Measurements from ENCODE around the gene NCDN.

NCDN gene

DNA sequence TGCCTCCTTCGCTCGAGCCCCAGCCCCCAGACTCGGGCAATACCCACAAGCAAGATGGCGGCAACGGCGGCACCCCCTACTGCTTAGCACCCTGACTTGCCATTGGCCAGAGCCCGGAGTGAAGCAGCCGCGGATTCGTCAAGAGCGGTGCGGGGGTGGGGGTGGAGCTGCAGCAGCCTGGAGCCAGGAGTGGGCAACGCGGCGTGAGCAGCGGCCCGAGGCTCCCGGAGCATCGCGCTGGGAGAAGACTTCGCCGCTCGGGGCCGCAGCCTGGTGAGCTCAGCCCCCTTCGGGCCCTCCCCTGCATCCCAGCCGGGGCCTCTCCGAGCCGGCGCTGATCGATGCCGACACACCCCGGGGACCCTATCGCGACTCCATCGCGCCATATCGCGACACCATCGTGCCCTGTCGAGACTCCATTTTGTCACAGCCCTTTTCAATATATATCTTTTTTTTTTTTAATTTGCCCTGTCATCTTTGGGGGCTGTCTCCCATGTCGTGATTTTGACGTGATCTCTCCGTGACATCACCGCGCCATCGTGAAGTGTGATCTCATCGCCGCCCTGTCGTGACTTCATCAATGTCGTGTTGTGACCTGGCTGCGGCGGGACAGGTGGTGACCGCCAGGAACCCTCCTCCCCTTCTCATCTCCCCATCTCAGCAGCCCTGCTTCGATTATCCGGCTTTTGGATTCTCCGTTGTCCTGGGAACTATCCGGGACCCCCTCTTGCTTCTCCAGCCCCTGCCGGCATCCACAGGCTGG, at the start of gene NCDN:
NCDN (plus strand) TSS at position 189 of the 763 bp plus-strand sequence; CDS start at position 581, 392 bp downstream.
- peak; percentile 98 for DNase-seq

- DNase-seq: no peak
These were observed 49.7 kb upstream of the NCDN start for GRCh38 chr1:35507947-35508346.

GRCh38 chr1:35509558-35509957, 48.0 kb upstream of the NCDN start:
- no peak for DNase-seq

DNA sequence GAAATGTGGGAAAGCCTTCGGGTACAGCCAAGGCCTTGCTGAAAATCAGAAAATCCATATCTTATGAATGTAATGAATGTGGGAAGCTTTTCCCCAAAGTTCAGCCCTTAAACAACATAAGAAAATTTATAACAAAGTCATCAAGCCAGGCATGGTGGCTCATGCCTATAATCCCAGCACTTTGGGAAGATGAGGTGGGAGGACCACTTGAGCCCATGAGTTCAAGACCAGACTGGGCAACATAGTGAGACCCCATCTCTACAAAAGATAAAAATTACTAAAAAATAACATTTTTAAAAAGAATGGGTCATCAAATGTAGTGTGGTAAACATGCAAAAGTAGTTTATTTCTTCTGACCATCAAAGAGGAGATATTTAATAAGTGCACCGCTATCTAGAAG, 46.3 kb upstream of the NCDN start:
- no peak for DNase-seq

GRCh38 chr1:35518183-35518582, 39.4 kb upstream of the NCDN start:
- DNase-seq: no peak

- no peak for DNase-seq
These were observed 38.2 kb upstream of the NCDN start for GRCh38 chr1:35519432-35519831.

GRCh38 chr1:35524106-35524505, 33.5 kb upstream of the NCDN start:
- DNase-seq: no peak

DNA sequence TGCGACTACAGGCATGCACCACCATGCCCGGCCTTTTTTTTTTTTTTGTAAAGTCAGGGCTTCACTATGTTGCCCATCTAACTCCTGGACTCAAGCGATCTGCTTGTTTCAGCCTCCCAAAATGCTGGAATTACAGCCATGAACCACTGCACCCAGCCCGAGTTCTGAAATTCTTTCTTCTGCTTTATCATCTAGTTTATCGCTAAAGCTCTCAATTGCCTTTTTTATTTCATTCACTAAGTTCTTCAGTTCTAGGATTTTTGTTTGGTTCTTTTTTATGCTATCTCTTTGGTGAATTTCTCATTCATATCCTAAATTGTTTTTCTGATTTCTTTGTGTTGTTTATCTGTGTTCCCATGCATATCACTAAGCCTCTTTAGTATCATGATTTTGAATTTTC, 27.4 kb upstream of the NCDN start:
- no peak for DNase-seq

DNA sequence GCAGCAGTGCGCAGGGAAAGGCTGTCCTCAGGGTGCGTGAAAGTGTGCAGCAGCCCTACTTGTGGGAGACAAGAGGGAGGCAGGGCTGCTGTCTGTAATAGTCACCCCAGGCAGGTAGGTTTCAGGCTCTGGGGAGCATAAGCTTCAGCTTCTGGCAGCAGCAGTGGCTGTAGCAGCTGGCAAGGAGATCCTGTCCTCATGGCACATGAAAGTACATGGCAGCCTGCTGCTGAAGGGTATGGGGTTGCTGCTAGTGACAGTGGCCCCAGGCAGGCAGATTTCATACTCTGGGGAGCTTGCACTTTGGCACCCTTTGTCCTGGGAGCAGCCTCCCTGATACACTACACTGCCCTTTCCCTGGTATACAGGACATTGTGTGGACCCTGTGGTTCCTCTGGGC, 26.7 kb upstream of the NCDN start:
- DNase-seq: no peak

- DNase-seq: no peak
These were observed 26.2 kb upstream of the NCDN start for GRCh38 chr1:35531368-35531767.

- DNase-seq: peak; percentile 37
These were observed 24.9 kb upstream of the NCDN start for GRCh38 chr1:35532497-35533223.

GRCh38 chr1:35533586-35533985, 24.0 kb upstream of the NCDN start:
- DNase-seq: no peak

GRCh38 chr1:35535243-35535642, 22.4 kb upstream of the NCDN start:
- no peak for DNase-seq

DNA sequence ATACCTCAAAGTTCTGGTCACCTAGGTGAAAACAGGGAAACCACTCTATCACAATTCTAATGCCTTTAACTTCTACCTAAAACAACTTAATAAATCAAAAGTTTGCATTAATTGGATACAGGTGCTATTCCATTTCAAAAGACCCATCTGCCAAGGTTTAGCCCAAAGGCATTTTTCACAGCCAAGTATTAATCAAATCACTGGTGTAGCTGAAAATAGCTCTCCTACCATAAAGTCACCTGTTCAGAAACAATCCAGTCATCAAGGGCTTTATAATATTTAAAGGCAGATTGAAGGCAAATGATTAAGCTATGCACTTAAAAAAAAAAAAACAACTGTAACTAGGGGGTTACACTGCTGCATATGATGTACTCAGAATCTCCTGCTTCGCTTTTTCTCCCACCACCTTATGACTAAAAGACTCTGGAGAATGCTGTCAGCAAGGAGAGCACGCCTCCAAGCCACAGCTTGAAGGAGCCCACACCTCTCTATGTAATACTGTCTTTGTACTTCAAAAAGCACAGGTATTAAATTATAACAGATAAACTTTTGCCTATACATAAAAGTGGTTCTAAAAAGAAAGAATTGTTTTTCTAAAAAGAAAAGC, 20.9 kb upstream of the NCDN start:
- no peak for DNase-seq

DNA sequence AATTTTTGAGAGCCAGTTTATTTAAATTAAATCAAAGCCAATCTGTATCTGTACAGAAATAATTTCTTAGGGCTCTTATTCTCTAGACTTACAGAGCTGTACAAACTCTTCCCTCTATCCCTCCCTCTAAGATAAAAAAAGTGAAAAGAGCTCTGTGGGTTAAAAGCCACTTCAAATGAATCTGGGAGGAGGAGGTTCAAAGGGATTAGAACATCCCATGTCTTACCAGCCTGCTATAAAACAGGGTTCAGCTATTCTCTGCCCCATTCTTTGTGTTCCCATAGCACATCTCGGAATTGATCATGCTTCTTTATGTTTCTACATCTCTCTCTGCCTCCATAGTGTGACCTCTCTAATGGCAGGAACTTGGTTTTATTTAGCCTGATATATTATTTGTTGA, 19.8 kb upstream of the NCDN start:
- no peak for DNase-seq

GRCh38 chr1:35539073-35539823, 18.4 kb upstream of the NCDN start:
- no peak for DNase-seq

DNA sequence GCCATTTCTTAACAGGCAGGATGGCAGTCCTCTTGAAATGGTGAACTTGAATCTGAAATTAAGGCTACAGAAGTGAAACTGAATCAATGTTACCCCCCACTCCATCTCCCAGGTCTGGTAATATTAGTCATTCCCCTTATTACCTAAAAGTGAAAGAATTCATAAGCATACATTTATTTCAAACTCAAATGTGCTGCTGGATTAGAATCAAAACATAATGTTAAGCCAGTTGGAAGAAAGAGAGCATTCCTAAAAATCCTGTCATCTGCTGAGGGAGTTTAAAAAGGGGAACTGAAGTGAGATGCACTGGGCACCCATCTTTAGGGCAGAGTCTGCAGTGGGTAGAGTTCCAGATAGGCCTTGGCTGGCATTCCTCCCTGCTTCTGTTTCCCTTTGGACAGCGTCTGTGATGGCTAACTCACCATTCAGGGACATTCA, 17.8 kb upstream of the NCDN start:
- DNase-seq: peak; percentile 79

DNA sequence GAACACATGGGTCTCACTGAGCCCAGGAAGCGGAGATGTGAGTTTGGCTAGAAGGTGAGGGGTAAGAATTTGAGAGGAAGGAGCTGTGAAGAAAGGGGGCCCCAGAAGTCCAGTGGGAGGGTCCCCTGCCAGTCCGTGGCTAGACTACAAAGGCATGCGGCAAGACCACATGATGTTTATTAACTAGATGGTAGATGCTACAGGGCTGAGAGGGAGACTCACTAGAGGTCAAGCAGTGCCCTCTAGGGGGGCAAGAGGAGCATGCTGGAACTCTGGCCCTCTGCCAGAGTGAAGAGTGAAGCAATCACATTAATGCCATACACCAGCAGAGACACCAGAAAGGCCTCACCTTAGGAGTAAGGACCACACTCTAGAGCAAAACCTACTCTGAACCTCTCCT, 12.6 kb upstream of the NCDN start:
- DNase-seq: peak; percentile 58

- DNase-seq: no peak
These were observed 11.0 kb upstream of the NCDN start for GRCh38 chr1:35546614-35547013.

DNA sequence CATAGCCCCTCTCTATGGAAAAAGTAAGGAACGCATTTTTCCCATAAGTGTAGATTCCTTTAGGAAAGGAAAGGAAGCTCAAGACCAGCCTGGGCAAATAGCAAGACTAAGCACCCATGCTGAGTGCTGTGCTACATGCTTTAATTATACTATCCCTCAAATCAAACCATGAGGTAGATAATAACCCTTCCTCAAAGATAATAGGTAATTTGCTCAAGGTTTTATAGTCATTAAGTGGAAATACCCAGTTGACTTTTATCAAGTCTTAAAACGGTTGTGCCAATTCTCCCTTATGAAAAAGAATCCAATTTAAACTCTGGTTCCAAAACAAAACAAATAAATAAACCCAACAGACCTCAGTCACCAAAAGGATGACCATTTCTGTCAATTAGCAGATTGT, 3.7 kb upstream of the NCDN start:
- no peak for DNase-seq

DNA sequence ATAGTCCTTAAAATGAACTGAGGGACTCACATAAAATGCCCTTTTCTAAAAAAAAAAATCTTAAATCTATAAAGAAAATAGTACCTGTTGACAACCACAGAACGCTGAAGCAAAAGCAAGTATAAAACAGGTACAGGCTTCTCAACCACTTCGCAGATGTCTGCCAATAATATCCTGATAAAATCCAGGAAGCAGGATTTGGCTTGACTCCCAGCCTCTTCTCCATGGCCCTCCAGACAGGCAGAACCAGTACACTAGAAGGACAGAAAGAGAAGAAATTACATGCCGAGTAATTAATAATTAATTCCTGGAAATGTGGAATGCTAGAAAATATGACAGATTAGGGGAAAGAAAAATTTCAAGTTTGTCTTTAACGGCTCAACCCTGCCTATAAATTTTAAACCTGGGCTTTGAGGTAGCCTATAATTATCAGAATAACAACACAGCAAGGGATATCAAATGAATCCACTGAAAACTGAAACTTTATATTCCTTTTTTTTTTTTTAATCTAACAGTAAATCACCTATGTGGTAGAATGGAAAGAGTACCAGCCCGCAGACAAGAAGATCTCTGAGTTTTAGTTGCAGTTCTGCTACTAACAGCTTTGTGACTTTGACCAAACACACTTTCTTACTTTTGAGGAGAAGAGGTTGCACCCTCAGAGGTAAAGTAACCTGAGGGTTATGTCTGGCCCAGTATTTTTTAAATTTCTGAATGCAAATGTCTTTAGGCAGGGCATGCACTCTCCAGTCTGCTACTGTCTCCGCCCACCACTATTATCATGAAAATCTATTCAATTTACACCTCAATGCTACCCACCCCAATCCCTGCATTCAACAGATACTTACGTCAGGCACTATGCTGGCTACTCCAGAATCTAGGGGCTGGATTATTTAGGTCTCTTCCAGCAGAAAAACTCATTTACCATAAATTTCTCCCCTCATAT, 3.1 kb upstream of the NCDN start:
- no peak for DNase-seq

DNA sequence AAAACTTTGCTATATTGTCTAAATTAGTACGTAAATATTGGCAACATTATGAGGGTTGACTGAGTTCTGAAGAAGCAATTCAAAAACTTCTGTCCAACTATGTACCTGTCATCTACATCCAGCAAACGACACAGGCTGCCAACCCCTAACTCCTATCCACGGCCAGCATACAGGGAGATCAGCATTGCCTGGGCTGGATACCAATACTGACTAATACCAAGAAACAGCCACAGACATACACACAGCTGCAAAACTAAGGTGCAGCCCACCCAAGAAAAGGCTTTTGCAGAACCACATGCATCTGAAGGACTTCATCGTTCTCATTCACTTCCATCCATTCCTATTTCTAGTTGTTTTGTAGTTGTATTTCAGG, 2.4 kb upstream of the NCDN start:
- DNase-seq: no peak

All from fibroblast of skin of right biceps (primary cell).